ENCODE results near the gene TRAK2.

DNA sequence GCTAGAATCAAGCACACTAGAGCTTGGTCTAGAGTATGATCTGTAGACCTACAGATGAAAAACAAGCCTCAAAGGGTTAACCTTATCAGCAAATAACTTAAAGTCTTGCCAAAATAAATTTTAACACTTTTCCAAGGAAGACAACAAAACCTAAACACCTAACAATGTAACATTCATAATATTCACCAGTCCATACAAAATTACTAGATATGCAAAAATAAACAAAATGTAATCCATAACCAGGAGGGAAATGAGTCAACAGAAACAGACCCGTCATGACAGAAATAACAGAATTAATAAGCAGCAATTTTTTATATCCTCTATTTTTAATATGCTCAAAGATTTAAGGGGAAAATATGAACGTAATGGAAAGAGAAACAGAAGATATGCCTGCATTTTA lies 36.1 kb downstream of the TRAK2 start:
- TF ChIP-seq, protein P1, sequence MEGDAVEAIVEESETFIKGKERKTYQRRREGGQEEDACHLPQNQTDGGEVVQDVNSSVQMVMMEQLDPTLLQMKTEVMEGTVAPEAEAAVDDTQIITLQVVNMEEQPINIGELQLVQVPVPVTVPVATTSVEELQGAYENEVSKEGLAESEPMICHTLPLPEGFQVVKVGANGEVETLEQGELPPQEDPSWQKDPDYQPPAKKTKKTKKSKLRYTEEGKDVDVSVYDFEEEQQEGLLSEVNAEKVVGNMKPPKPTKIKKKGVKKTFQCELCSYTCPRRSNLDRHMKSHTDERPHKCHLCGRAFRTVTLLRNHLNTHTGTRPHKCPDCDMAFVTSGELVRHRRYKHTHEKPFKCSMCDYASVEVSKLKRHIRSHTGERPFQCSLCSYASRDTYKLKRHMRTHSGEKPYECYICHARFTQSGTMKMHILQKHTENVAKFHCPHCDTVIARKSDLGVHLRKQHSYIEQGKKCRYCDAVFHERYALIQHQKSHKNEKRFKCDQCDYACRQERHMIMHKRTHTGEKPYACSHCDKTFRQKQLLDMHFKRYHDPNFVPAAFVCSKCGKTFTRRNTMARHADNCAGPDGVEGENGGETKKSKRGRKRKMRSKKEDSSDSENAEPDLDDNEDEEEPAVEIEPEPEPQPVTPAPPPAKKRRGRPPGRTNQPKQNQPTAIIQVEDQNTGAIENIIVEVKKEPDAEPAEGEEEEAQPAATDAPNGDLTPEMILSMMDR (IDR thresholded peaks at IDR 0.05): no peak
- no peak for TF ChIP-seq ZFX (IDR thresholded peaks at IDR 0.05; ENCODE audit: borderline replicate concordance)

Measured in 22Rv1 (cell line).